HG02623 (cell line): ENCODE data around the gene PTPN13.
"Not testable (repeated sequence)": the region's sequence is repeated elsewhere in the genome, so short reads cannot be mapped to it uniquely, and the experiment has no call there.

Experiments
- ATAC-seq: cut with Tn5 transposase; IDR thresholded peaks from one replicate; pipeline ENCODE4 v1.9.1; 2021; ENCODE audit warnings: moderate library complexity; ENCODE audit not compliant: unreplicated experiment

Gene PTPN13

DNA sequence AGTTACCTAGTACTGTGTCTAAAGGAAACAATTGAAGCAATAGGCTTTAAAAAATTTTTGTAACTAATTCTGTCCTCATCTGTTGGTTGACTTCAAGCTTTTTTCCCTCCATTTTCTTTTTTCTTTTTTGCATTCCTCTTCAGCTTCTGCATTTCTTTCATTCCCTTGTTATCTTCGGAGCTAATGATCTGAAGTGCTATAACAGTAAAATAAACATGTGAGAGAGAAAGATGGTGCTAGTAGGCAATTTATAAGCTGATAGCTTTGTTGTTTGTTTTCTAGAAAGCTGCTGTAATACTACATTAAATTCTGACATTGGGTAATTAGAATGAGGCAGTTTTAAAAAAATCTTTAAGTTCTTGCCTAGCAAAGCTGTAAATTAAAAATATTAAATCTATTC is 37.1 kb downstream of the PTPN13 start:
- no peak for ATAC-seq

DNA sequence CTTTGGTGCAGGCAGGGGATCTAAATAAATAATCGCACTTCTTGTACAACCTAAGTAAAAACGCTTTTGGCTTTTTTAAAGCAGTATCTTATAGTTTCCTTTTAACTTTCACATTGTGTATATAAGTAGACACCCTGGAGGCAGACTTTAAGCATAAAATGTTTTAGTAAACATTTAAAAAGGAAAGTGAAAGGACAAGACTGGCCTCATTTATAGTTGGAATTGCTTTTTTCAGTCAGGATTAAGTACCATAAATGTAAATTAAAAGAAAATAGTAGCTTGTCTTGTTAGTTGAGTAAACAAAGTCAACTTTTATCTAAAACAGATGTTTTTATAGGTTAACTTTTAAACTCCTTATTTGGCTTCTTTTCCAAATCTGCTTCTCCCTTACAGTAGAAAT is 39.7 kb downstream of the PTPN13 start:
- ATAC-seq: no peak

GRCh38 chr4:86640469-86640868 is 46.4 kb downstream of the PTPN13 start:
- ATAC-seq: no peak

- no peak for ATAC-seq
These were observed 47.5 kb downstream of the PTPN13 start for GRCh38 chr4:86641516-86642090.

GRCh38 chr4:86644892-86645291 is 50.8 kb downstream of the PTPN13 start:
- ATAC-seq: no peak

- no peak for ATAC-seq
These were observed 58.3 kb downstream of the PTPN13 start for GRCh38 chr4:86652332-86652932.

GRCh38 chr4:86653237-86653865 is 59.2 kb downstream of the PTPN13 start:
- ATAC-seq: no peak

DNA sequence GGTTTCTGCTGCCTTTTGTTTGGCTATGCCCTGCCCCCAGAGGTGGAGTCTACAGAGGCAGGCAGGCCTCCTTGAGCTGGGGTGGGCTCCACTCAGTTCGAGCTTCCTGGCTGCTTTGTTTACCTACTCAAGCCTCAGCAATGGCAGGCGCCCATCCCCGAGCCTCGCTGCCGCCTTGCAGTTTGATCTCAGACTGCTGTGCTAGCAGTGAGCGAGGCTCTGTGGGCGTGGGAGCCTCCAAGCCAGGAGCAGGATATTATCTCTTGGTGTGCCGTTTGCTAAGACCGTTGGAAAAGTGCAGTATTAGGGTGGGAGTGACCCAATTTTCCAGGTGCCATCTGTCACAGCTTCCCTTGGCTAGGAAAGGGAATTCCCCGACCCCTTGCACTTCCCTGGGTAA is 62.7 kb downstream of the PTPN13 start:
- ATAC-seq: not testable (repeated sequence)

DNA sequence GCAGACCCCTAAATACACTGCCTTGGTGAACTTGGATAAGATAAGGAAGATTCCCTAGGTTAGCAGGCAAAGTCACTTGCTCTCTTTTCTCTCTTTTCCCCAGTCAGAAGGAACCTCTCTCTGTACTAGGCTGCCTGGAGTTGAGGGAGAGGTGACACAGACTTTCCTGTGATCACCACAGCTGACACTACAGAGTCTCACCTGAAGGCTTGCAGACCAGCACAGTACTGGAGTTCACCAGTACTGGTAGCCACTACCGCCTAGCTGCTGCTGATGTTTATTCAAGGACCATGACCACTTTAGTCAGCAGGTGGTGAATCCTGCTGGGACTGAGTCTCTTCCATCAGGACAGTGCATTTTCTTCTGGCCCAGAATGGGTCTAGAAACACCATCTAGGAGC is 63.3 kb downstream of the PTPN13 start:
- no peak for ATAC-seq

DNA sequence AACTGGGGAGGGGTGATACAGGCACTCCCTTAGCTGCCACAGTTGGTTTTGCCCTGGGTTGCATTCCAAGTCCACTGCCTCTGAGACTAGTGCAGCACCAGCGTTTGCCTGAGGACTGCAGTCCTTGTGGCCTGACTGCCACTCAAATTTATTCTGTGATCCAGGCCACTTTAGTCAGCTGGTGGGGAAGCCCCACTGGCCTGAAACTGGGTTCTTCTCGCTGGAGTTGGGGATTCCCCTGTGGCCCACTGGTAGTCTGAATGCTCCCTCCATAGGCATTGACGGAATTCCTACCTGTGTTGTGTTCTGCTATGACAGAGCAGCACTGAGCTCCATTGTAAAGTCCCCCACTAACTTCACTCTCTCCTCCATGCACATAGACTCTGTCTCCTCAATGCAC is 63.8 kb downstream of the PTPN13 start:
- no peak for ATAC-seq

GRCh38 chr4:86660401-86660800 is 66.3 kb downstream of the PTPN13 start:
- ATAC-seq: no peak

DNA sequence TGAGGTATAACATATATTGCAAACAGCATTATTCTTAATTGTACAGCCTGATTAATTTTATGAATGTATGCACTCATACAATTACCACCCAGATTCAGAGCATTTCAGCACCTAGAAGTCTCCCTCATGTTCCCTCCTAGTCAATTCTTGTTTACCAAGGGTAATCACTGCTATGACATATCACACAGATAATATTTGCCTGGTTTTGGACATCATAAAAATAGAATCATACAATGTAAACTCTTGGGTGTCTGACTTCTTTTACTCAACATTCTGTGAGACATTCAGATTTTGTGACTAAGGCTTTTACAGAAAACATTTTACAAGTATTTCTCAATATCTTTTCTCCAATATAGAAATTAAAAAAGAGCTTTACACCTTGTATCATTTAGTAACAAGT is 66.9 kb downstream of the PTPN13 start:
- no peak for ATAC-seq

GRCh38 chr4:86661418-86661817 is 67.3 kb downstream of the PTPN13 start:
- ATAC-seq: no peak

DNA sequence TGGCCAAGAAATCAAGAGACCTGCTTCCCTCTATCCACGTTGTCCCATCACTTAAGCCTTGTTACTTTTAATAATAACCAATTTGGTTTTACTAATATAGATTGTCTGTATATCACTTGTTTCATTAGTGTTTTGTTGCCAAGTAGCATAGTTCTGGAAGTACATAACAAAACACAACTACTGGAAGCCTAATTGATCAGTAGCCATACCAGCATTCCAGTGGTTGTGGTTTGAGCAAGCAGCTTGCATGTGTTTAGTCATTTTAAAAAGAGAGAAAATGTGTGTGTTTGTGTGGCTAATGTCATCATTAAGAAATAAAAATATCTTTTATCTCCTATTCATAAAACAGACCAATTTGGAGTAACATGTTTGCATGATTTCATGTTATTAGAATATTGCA is 70.8 kb downstream of the PTPN13 start:
- no peak for ATAC-seq

GRCh38 chr4:86670298-86670697 is 76.2 kb downstream of the PTPN13 start:
- ATAC-seq: no peak

DNA sequence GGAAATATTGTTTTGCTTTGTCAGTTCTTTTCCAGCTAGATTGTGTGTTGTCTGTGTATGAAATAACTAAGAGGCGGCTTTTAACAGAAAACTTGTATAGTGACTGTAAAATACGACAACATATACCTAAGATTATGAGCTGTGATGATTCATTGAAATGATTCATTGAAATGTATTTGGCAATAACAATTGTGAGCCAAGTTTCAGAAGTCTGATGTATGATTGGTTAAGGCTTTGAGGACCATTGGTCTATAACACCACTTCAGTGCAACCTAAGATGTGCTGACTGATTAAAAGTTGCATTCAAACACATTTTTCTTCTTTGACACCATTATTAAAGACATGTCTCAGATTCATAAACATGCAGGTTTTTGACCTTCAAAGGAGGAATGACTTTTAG is 76.6 kb downstream of the PTPN13 start:
- no peak for ATAC-seq

DNA sequence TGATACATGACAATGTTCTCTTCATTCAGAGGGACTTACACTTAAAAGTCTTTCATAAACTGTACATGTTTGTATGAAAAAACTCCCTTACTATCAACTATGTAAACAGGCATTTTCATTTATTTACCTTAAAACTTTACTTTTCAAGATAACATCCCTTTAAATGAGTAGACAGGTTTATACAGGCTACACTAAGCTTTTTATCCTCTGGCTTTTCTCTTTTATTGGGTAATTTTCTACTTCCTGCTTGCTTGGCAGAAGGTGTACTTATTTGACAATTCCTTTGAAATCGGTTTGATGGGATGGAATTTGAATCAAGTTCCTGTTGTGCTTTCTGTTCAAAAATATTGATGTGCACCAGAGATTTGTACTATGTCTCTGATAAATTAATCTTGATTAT is 81.4 kb downstream of the PTPN13 start:
- ATAC-seq: no peak

GRCh38 chr4:86678796-86679195 is 84.7 kb downstream of the PTPN13 start:
- no peak for ATAC-seq

GRCh38 chr4:86679441-86679840 is 85.3 kb downstream of the PTPN13 start:
- no peak for ATAC-seq

GRCh38 chr4:86683167-86683566 is 89.1 kb downstream of the PTPN13 start:
- ATAC-seq: no peak

DNA sequence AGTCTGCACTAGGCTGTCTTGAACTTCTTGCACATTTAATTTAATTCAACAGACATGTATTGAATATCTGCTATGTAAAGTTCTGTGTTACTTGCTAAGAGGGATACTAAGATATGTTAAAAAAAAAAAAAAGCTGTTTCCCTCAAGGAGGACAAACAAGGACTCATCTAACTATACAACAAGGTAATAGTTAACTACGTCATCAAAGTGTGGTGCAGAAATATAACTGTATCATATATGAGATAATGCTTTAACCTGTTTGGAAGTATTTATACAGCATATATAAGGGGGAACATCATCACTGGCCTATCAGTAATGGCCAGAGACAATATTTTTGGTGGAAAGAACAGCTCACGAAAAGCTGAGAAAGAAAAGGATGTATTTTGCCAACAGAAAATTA is 89.9 kb downstream of the PTPN13 start:
- no peak for ATAC-seq

- ATAC-seq: no peak
These were observed 91.3 kb downstream of the PTPN13 start for GRCh38 chr4:86685401-86685800.

- no peak for ATAC-seq
These were observed 92.6 kb downstream of the PTPN13 start for GRCh38 chr4:86686741-86687140.
